RWPE2 (cell line): ENCODE data around the gene TMEM253.

Source experiments
- ATAC-seq: fragments of 200-7000 bp; cut with Tn5 transposase; 3 replicates; pipeline ENCODE4 v1.9.1; 2021; ENCODE audit warnings: low read depth
- DNase-seq: peaks from one replicate; pipeline ENCODE4 v3.0.0-alpha.2; 2020; ENCODE audit warnings: low spot score
- H3K27ac ChIP-seq: fragments of 450-650 bp; 2 replicates; pipeline ENCODE4 v1.5.1; 2017; ENCODE audit warnings: mild to moderate bottlenecking; ENCODE audit not compliant: poor library complexity, severe bottlenecking
- H3K27me3 ChIP-seq: fragments of 250-450 bp; sonication (Bioruptor Pico); 2 replicates; pipeline ENCODE4 v1.5.1; 2021; ENCODE audit warnings: mild to moderate bottlenecking, moderate library complexity; ENCODE audit not compliant: insufficient read depth, poor library complexity, severe bottlenecking
- H3K36me3 ChIP-seq: fragments of 250-450 bp; sonication (Bioruptor Pico); 2 replicates; pipeline ENCODE4 v1.5.1; 2020; ENCODE audit warnings: low read depth, mild to moderate bottlenecking, moderate library complexity
- H3K4me1 ChIP-seq: fragments of 250-450 bp; sonication (Bioruptor Pico); 2 replicates; pipeline ENCODE4 v1.5.1; 2021; ENCODE audit warnings: mild to moderate bottlenecking, moderate library complexity; ENCODE audit not compliant: insufficient read depth, poor library complexity, severe bottlenecking
- H3K4me3 ChIP-seq: fragments of 250-450 bp; sonication (Bioruptor Pico); 2 replicates; pipeline ENCODE4 v1.5.1; 2021; ENCODE audit warnings: mild to moderate bottlenecking, moderate library complexity; ENCODE audit not compliant: severe bottlenecking
- H3K9me3 ChIP-seq: fragments of 250-450 bp; sonication (Bioruptor Pico); 2 replicates; pipeline ENCODE4 v1.5.1; 2021; ENCODE audit warnings: mild to moderate bottlenecking, moderate library complexity; ENCODE audit not compliant: severe bottlenecking
- TF ChIP-seq, protein P1 (sequence below): fragments of 450-650 bp; IDR thresholded peaks from one replicate; pipeline ENCODE4 v1.5.1; 2017; ENCODE audit warnings: mild to moderate bottlenecking, moderate library complexity; ENCODE audit not compliant: poor library complexity, severe bottlenecking

Gene TMEM253

DNA sequence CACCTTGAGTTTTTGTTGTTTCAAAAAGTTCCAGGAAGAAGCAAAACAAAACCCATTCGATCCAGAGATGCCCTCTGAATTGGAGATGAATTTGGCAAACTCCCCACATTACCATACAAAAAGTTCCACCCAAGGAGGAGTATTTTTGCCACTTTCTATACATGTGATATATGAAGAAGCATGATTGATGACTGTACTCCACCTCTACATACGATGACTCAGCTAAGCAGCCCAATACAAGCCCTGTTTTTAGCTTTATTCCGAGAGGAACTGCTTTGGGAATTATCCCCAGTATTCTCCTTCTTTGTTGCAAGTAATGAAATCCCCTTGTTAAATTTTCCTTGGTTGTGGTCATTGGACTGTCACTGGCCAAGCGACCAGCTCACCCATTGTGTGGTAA lies 11.4 kb downstream of the TMEM253 start:
- Histone ChIP-seq H3K27me3 (no peaks in the 10 kb centered on the region), H3K36me3 (no peaks in the 10 kb centered on the region), H3K4me1 (peaks cover 7% of the 10 kb centered on the region), H3K4me3 (no peak overlapping the region), H3K9me3 (no peaks in the 10 kb centered on the region), H3K27ac (no peak overlapping the region)
- DNase-seq, result no peak
- TF ChIP-seq, protein P1, sequence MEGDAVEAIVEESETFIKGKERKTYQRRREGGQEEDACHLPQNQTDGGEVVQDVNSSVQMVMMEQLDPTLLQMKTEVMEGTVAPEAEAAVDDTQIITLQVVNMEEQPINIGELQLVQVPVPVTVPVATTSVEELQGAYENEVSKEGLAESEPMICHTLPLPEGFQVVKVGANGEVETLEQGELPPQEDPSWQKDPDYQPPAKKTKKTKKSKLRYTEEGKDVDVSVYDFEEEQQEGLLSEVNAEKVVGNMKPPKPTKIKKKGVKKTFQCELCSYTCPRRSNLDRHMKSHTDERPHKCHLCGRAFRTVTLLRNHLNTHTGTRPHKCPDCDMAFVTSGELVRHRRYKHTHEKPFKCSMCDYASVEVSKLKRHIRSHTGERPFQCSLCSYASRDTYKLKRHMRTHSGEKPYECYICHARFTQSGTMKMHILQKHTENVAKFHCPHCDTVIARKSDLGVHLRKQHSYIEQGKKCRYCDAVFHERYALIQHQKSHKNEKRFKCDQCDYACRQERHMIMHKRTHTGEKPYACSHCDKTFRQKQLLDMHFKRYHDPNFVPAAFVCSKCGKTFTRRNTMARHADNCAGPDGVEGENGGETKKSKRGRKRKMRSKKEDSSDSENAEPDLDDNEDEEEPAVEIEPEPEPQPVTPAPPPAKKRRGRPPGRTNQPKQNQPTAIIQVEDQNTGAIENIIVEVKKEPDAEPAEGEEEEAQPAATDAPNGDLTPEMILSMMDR, result no peak
- no peak for ATAC-seq

DNA sequence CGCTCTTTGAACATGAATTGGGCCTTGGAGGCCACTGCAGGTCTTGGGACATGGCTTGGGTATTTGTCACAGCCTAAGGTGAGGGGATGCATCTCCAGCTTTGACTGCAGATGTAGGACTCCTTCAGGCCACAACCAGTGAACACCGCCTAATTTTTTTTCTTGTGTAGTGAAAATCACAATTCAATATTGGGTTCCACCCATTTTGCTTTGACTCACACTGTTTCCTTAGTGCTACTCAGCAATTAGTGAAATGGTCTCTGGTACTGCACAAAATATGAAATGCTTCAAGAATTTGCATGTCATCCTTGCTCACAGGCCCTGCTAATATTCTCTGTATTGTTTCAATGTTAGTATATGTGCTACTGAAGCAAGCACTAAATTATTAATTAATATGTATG lies 12.5 kb downstream of the TMEM253 start:
- ATAC-seq, result no peak
- no peaks in the 10 kb centered on the region for H3K36me3 ChIP-seq
- H3K27me3 ChIP-seq, result no peaks in the 10 kb centered on the region
- H3K4me3 ChIP-seq, result no peak overlapping the region
- DNase-seq, result no peak
- H3K4me1 ChIP-seq, result no peaks in the 10 kb centered on the region
- TF ChIP-seq, protein P1, result no peak
- no peak overlapping the region for H3K27ac ChIP-seq
- H3K9me3 ChIP-seq, result no peaks in the 10 kb centered on the region

DNA sequence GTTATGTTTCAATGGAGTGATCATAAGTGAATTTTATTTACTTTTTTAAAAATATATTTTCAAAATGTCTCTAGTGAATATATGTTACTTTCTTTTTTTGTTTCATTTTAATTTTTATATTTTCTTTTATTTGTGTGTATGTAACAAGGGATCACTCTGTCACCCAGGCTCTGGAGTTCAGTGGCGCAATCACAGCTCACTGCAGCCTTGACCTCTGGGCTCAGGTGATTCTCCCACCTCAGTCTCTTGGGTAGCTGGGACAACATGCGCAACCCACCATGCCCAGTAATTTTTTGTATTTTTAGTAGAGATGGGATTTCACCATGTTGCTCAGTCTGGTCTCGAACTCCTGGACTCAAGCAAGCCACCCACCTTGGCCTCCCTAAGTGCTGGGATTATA lies 18.1 kb downstream of the TMEM253 start:
- Histone ChIP-seq H3K27ac (no peak overlapping the region), H3K4me1 (no peaks in the 10 kb centered on the region), H3K36me3 (no peaks in the 10 kb centered on the region), H3K9me3 (no peaks in the 10 kb centered on the region), H3K4me3 (no peak overlapping the region), H3K27me3 (no peaks in the 10 kb centered on the region)
- ATAC-seq, result no peak
- DNase-seq, result no peak
- TF ChIP-seq, protein P1, result no peak

DNA sequence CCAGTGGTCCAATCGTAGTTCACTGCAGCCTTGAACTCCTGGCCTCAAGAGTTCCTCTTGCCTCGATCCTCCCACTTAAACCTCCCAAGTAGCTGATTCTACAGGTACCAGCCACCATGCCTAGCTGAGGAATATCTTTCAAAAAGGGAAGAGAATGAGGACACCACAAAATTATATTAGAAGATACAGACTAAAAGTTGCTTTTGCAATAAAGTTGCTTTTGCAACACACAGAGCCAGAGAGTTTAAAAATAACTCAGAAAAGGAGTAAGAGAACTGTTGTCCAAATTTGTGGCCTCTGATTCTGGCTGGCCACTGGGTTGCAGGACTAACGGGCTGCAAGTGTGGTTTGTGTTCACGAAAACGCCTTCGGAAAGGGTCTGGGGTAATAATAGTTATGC lies 19.8 kb downstream of the TMEM253 start:
- H3K36me3 ChIP-seq, result no peaks in the 10 kb centered on the region
- no peak for DNase-seq
- no peak overlapping the region for H3K27ac ChIP-seq
- no peaks in the 10 kb centered on the region for H3K27me3 ChIP-seq
- H3K4me1 ChIP-seq, result no peaks in the 10 kb centered on the region
- H3K4me3 ChIP-seq, result no peak overlapping the region
- no peaks in the 10 kb centered on the region for H3K9me3 ChIP-seq
- no peak for ATAC-seq
- TF ChIP-seq, protein P1, result no peak

DNA sequence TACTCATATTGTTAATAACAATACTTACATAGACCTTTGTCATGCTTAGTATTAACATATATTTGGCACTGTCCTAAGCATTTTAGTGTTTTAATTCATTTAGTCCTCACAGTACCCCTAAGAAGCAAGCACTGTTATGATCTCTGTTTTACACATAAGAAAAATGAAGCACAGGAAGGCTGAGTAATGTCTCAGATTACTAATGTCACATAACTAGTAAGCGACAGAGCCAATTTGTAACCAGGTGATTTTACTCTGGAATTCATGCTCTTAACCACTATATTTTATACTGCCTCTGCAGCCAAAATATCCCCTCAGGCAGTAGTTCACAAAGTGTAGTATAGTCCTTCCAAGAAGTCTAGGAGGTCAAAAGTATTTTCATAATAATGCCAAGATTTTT lies 20.3 kb downstream of the TMEM253 start:
- H3K36me3 ChIP-seq, result no peaks in the 10 kb centered on the region
- ATAC-seq (no peak), DNase-seq (no peak)
- H3K4me1 ChIP-seq, result no peaks in the 10 kb centered on the region
- H3K27ac ChIP-seq, result no peak overlapping the region
- no peaks in the 10 kb centered on the region for H3K27me3 ChIP-seq
- TF ChIP-seq, protein P1, result no peak
- H3K4me3 ChIP-seq, result no peak overlapping the region
- H3K9me3 ChIP-seq, result no peaks in the 10 kb centered on the region
